Activated CD8-positive, alpha-beta T cell treated with anti-CD3 and anti-CD28 coated beads for 36 hours (primary cell): ENCODE data around the gene SPINDOC. TPM values are rescaled to one million over a fixed set of nuclear protein-coding genes. Genes with fewer than 3 reads are reported as not detected.

Experiments
- ATAC-seq: fragments of 200-7000 bp; cut with Tn5 transposase; one replicate; pipeline ENCODE4 v1.10.0; 2021; ENCODE audit warnings: mild to moderate bottlenecking, moderate library complexity
- CTCF ChIA-PET: fragments of 350-600 bp; sonication (Branson Sonifier 250); formaldehyde crosslinking; loops from one replicate; lab custom pipeline; 2021; ENCODE audit warnings: antibody characterized with exemption; lab: Charles Lee
- POLR2A ChIA-PET: fragments of 350-600 bp; sonication (Branson Sonifier 250); formaldehyde crosslinking; loops from one replicate; lab custom pipeline; 2021; ENCODE audit warnings: antibody characterized with exemption; lab: Charles Lee
- DNase-seq: peaks from one replicate; pipeline ENCODE4 v3.0.0-alpha.2; 2020
- H3K27ac Mint-ChIP-seq: one replicate; pipeline ENCODE4 v1.8.0; 2021; ENCODE audit warnings: mild to moderate bottlenecking, mixed read lengths
- H3K27me3 Mint-ChIP-seq: one replicate; pipeline ENCODE4 v1.8.0; 2021; ENCODE audit warnings: mixed read lengths
- H3K36me3 Mint-ChIP-seq: one replicate; pipeline ENCODE4 v1.8.0; 2021; ENCODE audit warnings: low read depth, mixed read lengths
- H3K4me1 Mint-ChIP-seq: one replicate; pipeline ENCODE4 v1.8.0; 2021; ENCODE audit warnings: low read depth, mixed read lengths
- H3K4me3 Mint-ChIP-seq: one replicate; pipeline ENCODE4 v1.8.0; 2021; ENCODE audit warnings: mild to moderate bottlenecking, moderate library complexity, mixed read lengths
- H3K9me3 Mint-ChIP-seq: one replicate; pipeline ENCODE4 v1.8.0; 2021; ENCODE audit warnings: mixed read lengths
- intact Hi-C: fragments of 100-400 bp; cut with micrococcal nuclease; formaldehyde crosslinking; loops from one replicate; pipeline ENCODE4 v1.10.0; 2022
- total RNA-seq, 2 experiments: library from RNA; stranded (reverse); gene quantifications; one replicate each; pipeline ENCODE4 v1.2.3, GENCODE V29; 2021
- TF ChIP-seq, protein P1 (sequence below): fragments of 200-600 bp; IDR thresholded peaks from one replicate; pipeline ENCODE4 v1.8.0; 2022; ENCODE audit warnings: antibody characterized with exemption, mild to moderate bottlenecking

SPINDOC gene
- total RNA-seq, 2 experiments from 2014 or later: 28.4 to 29.0 TPM

- CTCF ChIA-PET: no interaction called here
- H3K27me3 Mint-ChIP-seq: no peaks in the 10 kb centered on the region
- H3K9me3 Mint-ChIP-seq: peaks cover 3% of the 10 kb centered on the region
- intact Hi-C loops: no loop called here
- H3K4me1 Mint-ChIP-seq: no peaks in the 10 kb centered on the region
- TF ChIP-seq, protein P1, sequence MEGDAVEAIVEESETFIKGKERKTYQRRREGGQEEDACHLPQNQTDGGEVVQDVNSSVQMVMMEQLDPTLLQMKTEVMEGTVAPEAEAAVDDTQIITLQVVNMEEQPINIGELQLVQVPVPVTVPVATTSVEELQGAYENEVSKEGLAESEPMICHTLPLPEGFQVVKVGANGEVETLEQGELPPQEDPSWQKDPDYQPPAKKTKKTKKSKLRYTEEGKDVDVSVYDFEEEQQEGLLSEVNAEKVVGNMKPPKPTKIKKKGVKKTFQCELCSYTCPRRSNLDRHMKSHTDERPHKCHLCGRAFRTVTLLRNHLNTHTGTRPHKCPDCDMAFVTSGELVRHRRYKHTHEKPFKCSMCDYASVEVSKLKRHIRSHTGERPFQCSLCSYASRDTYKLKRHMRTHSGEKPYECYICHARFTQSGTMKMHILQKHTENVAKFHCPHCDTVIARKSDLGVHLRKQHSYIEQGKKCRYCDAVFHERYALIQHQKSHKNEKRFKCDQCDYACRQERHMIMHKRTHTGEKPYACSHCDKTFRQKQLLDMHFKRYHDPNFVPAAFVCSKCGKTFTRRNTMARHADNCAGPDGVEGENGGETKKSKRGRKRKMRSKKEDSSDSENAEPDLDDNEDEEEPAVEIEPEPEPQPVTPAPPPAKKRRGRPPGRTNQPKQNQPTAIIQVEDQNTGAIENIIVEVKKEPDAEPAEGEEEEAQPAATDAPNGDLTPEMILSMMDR: no peak
- H3K27ac Mint-ChIP-seq: no peak overlapping the region
- ATAC-seq: no peak
- POLR2A ChIA-PET: no interaction called here
- DNase-seq: no peak
- H3K4me3 Mint-ChIP-seq: no peak overlapping the region
- H3K36me3 Mint-ChIP-seq: no peaks in the 10 kb centered on the region
These were observed 21.6 kb upstream of the SPINDOC start for GRCh38 chr11:63791495-63792167.

GRCh38 chr11:63793161-63793560 lies 20.1 kb upstream of the SPINDOC start:
- intact Hi-C loops: no loop called here
- ChIA-PET POLR2A (interaction anchor here (0.7 kb wide), 1 partner anchor 19 kb away, joined by 3 read pairs; no protein-coding TSS in a partner anchor), CTCF (interaction anchor here (0.9 kb wide), 1 partner anchor 44 kb away, joined by 3 read pairs; no protein-coding TSS in a partner anchor)
- no peak overlapping the region for H3K27ac Mint-ChIP-seq
- peaks cover 1% of the 10 kb centered on the region for H3K27me3 Mint-ChIP-seq
- no peaks in the 10 kb centered on the region for H3K4me1 Mint-ChIP-seq
- H3K36me3 Mint-ChIP-seq: no peaks in the 10 kb centered on the region
- ATAC-seq: no peak
- TF ChIP-seq, protein P1: no peak
- H3K4me3 Mint-ChIP-seq: no peak overlapping the region
- DNase-seq: no peak
- peaks cover 3% of the 10 kb centered on the region for H3K9me3 Mint-ChIP-seq

- H3K9me3 Mint-ChIP-seq: peaks cover 3% of the 10 kb centered on the region
- no peaks in the 10 kb centered on the region for H3K36me3 Mint-ChIP-seq
- intact Hi-C loops: no loop called here
- H3K27ac Mint-ChIP-seq: no peak overlapping the region
- no peaks in the 10 kb centered on the region for H3K4me1 Mint-ChIP-seq
- ATAC-seq (no peak), DNase-seq (no peak)
- TF ChIP-seq, protein P1: no peak
- H3K4me3 Mint-ChIP-seq: no peak overlapping the region
- CTCF ChIA-PET: no interaction called here
- POLR2A ChIA-PET: no interaction called here
- H3K27me3 Mint-ChIP-seq: peaks cover 3% of the 10 kb centered on the region
These were observed 18.2 kb upstream of the SPINDOC start for GRCh38 chr11:63795066-63795465.

GRCh38 chr11:63800921-63801320 lies 12.3 kb upstream of the SPINDOC start:
- no peak for ATAC-seq
- DNase-seq: no peak
- H3K4me1 Mint-ChIP-seq: no peaks in the 10 kb centered on the region
- H3K27me3 Mint-ChIP-seq: peaks cover 3% of the 10 kb centered on the region
- H3K4me3 Mint-ChIP-seq: no peak overlapping the region
- no peaks in the 10 kb centered on the region for H3K36me3 Mint-ChIP-seq
- intact Hi-C loops: no loop called here
- no peaks in the 10 kb centered on the region for H3K9me3 Mint-ChIP-seq
- CTCF ChIA-PET: no interaction called here
- TF ChIP-seq, protein P1: no peak
- H3K27ac Mint-ChIP-seq: no peak overlapping the region
- POLR2A ChIA-PET: no interaction called here

- no peak overlapping the region for H3K27ac Mint-ChIP-seq
- no peaks in the 10 kb centered on the region for H3K9me3 Mint-ChIP-seq
- intact Hi-C loops: no loop called here
- peaks cover 3% of the 10 kb centered on the region for H3K27me3 Mint-ChIP-seq
- TF ChIP-seq, protein P1: no peak
- no peak for DNase-seq
- ChIA-PET CTCF (interaction anchor here (0.9 to 1.0 kb wide), 2 partner anchors 34 to 143 kb away, joined by 3 to 6 read pairs; no protein-coding TSS in a partner anchor), POLR2A (no interaction called here)
- no peaks in the 10 kb centered on the region for H3K4me1 Mint-ChIP-seq
- no peaks in the 10 kb centered on the region for H3K36me3 Mint-ChIP-seq
- ATAC-seq: no peak
- H3K4me3 Mint-ChIP-seq: no peak overlapping the region
These were observed 10.4 kb upstream of the SPINDOC start for GRCh38 chr11:63802637-63803414.
